Activated CD4-positive, alpha-beta T cell treated with anti-CD3 and anti-CD28 coated beads, Interleukin-2, Interleukin-6, amounts not matched to agents 100 ng/mL and 50 ng/mL, durations not matched to agents 16 hours and 8 hours (primary cell): ENCODE results near the gene GPR17.

Experiments used
- DNase-seq: peaks from one replicate; pipeline ENCODE4 v3.0.0-alpha.2; 2020

The GPR17 gene

GRCh38 chr2:127615511-127616166 lies 30.3 kb upstream of the GPR17 start:
- no peak for DNase-seq

GRCh38 chr2:127618551-127619202 lies 27.3 kb upstream of the GPR17 start:
- no peak for DNase-seq

GRCh38 chr2:127619203-127619590 lies 26.8 kb upstream of the GPR17 start:
- no peak for DNase-seq

DNA sequence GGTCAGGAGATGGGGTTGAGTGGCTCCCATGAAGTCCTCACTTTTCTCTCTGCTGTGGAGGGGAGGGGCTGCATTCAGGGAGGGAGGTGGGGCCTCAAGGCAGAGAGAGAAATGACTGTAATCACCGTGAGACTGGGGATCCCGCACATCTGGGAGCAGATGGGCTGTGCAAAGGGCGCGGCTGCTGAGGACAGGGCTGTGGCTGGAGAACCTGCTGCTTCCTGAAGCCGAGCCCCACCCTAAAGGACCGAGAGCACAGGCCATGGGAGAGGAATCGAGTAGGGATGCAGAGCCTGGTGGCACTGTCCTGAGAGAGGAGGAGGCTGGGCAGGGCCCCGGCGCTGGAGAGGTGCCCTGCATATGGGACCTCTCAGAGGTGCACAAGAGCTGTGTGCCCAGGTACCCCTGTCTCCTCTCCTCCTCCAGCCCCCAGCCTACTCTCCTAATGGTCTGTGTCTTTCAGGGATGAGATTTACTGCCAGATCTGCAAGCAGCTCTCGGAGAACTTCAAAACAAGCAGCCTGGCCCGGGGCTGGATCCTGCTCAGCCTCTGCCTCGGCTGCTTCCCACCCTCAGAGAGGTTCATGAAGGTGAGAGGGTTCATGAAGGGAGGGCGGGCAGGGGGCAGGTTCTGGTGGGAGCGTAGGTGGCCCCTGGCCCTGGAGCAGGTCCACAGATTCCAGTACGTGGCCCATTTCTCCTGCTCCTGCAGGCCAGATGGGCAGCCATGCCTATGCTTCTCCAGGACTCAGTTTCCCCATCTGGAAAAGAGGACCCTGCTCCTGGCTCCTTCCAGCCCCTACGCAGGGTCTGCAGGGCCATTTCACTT lies 25.9 kb upstream of the GPR17 start:
- DNase-seq = no peak

GRCh38 chr2:127620866-127621265 lies 25.1 kb upstream of the GPR17 start:
- no peak for DNase-seq

- no peak for DNase-seq
Observed at GRCh38 chr2:127621981-127622431, 23.9 kb upstream of the GPR17 start.

DNA sequence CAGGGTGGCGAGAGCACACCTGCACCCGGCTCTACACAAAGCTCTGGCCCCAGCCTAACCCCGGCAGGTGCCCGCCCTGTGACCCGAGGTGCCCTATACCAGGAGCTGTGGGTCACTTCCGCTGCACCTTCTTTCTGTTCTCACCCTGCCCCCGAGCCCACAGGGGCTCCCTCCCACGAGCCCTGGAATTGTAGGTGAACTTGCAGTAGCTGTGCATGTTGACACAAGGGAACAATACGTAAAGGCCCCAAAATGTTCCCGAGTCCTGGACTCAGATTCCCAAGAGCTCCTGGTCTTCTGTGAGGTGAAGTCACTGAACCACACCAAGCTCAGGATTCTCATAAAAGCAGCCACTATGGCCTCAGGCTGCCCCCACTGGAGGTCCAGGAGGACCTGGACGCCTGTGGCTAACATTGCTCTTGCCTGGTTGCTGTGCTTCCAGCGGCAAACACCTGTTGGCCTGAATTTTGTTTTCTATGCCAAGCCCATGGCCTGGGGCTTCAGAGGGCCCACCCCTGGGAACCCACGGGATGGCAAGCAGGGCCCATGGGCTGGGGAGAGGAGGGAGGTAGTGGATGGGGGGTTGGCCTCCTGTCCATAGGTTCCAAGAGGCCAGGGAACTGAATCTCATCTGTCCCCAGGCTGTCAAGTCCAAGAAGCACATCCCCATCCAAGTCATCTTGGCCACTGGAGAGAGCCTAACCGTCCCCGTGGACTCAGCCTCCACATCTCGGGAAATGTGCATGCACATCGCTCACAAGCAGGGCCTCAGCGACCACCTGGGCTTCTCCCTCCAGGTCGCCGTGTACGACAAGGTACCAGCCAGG lies 23.2 kb upstream of the GPR17 start:
- DNase-seq = no peak

DNA sequence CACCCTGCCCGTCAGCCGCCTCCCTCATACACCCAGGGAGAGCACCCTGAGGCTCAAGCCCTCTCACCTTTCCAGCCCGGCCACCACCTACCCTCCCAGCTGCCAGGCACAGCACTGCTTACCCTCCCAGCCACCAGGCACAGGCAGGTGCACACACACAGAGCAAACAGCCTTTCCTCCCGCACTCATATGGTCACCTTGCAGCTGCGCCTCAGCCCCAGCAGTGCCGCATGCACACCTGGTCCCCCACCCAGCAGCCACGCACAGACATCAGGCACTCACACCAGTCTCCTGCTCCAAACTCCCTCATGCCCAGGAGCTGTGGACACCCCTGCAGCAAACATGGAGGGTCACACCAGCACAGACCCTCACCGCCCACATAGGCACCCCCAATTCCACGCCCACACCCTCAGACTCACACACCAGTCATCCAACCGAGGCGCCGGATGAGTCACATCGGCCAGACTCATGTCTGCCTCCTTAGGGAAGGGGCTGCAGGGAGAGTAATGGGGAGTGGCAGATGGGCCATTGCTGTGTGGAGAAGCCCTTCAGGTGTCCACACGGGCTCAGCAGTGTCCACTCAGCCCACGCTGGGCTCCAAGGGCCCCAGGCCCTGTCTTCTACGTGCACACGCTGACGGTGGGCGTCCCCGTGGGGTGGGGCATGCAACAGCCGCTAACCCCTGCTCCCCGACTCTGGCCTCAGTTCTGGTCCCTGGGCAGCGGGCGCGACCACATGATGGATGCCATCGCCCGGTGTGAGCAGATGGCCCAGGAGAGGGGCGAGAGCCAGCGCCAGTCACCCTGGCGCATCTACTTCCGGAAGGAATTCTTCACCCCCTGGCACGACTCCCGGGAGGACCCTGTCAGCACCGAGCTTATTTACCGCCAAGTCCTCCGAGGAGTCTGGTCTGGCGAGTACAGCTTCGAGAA lies 22.3 kb upstream of the GPR17 start:
- no peak for DNase-seq

DNA sequence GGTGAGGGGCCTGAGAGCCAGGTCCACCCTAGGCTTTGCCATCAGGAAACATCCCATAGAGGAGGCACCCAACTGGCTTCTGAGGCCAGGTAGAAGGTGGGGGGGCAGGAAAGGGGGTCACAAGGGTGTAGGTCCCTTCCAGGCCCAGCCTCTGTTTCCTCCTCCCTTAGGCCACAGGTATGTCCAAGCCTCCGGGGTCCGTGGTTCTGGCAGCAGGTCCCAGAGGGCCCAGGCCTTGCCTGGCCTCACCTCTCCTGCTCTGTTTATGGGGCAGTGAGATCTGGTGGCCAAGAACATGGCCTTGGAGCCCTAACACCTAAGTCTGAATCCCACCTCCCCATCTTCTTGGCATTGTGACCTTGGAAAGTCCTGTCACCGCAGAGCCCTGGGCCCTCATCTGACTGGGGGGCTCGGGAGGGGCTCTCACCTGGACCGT lies 21.6 kb upstream of the GPR17 start:
- no peak for DNase-seq

GRCh38 chr2:127624756-127625571 lies 21.0 kb upstream of the GPR17 start:
- no peak for DNase-seq

- no peak for DNase-seq
Observed at GRCh38 chr2:127625572-127625951, 20.4 kb upstream of the GPR17 start.

- DNase-seq = no peak
Observed at GRCh38 chr2:127626175-127626574, 19.8 kb upstream of the GPR17 start.

DNA sequence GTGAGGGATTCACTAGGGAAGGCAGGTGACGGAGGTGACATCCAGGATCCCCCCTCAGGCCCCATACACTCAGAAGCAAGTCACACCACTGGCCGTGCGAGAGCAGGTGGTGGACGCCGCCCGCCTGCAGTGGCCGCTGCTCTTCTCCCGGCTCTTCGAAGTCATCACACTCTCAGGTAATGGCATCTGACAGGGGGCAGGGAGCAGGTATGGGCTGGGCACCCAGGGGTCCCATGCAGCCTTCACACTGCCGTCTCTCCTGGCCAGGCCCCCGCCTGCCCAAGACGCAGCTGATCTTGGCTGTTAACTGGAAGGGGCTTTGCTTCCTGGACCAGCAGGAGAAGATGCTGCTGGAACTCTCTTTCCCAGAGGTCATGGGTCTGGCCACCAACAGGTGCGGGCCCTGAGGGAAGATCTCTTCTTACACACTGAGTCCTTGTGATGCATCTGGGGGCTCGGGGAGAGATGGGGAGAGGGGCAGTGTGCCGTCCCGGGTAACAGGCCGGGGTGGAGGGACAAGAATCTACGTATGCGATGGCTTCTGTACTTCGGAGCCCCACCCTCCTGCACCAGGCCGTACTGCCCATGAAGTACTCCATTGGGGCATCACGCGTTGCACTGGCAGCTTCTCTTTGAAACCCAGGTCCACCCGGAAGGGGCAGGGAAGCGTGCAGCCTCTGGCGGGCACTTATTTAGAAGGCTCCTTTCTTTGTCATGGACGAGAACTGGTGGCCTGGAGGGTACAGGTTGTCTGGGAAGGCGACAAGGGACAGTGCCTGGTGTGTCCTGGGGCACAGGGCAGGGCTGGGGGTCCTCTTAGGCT lies 18.8 kb upstream of the GPR17 start:
- DNase-seq = no peak

DNA sequence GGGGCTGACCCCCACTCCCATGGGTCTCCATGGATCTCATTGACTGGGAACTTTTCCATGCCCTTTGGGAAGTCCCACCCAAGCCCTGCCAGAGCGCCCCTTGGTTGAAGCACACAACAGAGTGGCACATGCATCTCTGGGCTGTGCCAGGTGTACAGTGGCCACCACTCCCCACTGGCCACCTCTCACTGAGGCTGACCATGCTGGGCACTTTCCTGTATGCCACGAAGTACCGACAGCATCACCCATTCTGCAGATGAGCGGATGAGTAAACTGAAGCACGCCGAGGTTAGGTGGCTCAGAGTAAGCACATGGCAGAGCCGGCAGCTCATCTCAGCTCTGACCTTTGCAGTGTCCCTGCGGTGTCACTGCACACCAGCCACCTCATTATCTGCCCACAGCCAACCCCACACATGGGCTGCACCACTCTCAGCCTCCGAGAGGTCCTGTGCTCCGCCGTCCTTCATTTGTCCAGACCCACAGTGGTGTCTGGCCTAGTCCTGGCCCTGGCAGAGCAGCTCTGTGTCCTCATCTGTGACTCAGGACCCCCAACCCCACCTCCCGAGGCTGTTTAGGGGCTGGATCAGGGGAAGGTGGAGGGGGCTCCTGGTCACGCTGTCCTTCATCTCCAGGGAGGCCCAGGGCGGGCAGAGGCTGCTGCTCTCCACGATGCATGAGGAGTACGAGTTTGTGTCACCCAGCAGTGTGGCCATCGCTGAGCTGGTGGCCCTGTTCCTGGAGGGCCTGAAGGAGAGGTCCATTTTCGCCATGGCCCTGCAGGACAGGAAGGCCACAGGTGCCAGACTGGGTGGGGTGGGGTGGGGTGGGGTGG lies 18.0 kb upstream of the GPR17 start:
- DNase-seq = no peak

GRCh38 chr2:127628767-127629614 lies 17.0 kb upstream of the GPR17 start:
- DNase-seq = no peak

DNA sequence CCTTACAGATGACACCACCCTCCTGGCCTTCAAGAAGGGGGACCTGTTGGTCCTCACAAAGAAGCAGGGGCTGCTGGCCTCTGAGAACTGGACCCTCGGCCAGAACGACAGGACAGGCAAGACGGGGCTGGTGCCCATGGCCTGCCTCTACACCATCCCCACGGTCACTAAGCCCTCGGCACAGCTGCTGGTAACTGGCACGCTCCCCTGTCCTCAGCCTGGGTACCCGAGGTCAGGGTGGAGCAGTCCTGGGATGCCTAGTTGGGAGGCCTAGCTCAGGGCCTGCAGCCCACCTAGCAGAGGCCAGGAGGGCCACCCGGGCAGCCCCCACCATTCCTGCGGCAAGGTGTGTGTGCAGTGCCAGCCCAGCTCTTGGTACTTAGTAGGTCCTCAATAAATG lies 16.3 kb upstream of the GPR17 start:
- no peak for DNase-seq

GRCh38 chr2:127630096-127630863 lies 15.7 kb upstream of the GPR17 start:
- DNase-seq = no peak
